Omental fat pad (tissue), 4 donors: ENCODE results near the gene PADI2. TPM values are rescaled to one million over a fixed set of nuclear protein-coding genes. Genes with fewer than 3 reads are reported as not detected.

Source experiments
- ATAC-seq: fragments of 150-250 bp; one replicate; pipeline ENCODE4 v1.9.1; 2016; ENCODE audit warnings: mild to moderate bottlenecking, moderate library complexity; ENCODE audit not compliant: low FRiP score
- DNase-seq: peaks from one replicate; pipeline ENCODE4 v3.0.0-alpha.2; 2019; ENCODE audit warnings: low spot score
- CTCF ChIP-seq, 3 donors: fragments of 450-650 bp; IDR thresholded peaks; one replicate each; pipeline ENCODE4 v1.5.1; 2016 to 2017; ENCODE audit warnings: antibody characterized with exemption in 3 of 3, mild to moderate bottlenecking in 3 of 3, moderate library complexity in 2 of 3
- total RNA-seq, 4 donors: library from RNA; depleted of rRNA; stranded (reverse); fragments of >200 nt; gene quantifications; one replicate each; pipeline ENCODE4 v1.1.0, GENCODE V29; 2016

Gene PADI2
- total RNA-seq, 4 donors from 2014 or later = 0.37 to 19.9 (median 1.6) TPM

GRCh38 chr1:17117451-17118265 is 1.6 kb downstream of the PADI2 start:
- no peak for TF ChIP-seq CTCF (IDR thresholded peaks at IDR 0.05)
- DNase-seq (no peak), ATAC-seq (no peak)

GRCh38 chr1:17116643-17117042 is 2.6 kb downstream of the PADI2 start:
- no peak for TF ChIP-seq CTCF (IDR thresholded peaks at IDR 0.05)
- no peak for DNase-seq
- ATAC-seq = no peak

- no peak for ATAC-seq
- DNase-seq = no peak
- no peak for TF ChIP-seq CTCF (IDR thresholded peaks at IDR 0.05)
Measured at GRCh38 chr1:17113963-17114362, 5.3 kb downstream of the PADI2 start.

- DNase-seq (no peak), ATAC-seq (no peak)
- no peak for TF ChIP-seq CTCF (IDR thresholded peaks at IDR 0.05)
Measured at GRCh38 chr1:17112496-17113236, 6.6 kb downstream of the PADI2 start.

- no peak for TF ChIP-seq CTCF (IDR thresholded peaks at IDR 0.05)
- DNase-seq (no peak), ATAC-seq (no peak)
Measured at GRCh38 chr1:17112076-17112475, 7.2 kb downstream of the PADI2 start.

- TF ChIP-seq CTCF (IDR thresholded peaks at IDR 0.05) = no peak
- ATAC-seq = no peak
Measured at GRCh38 chr1:17110555-17110926, 8.7 kb downstream of the PADI2 start.

More at GRCh38 chr1:17110555-17110926, 8.7 kb downstream of the PADI2 start:
- no peak for DNase-seq
